T-helper 2 cell treated with Interferon-gamma antibody and Interleukin-4, amounts not matched to agents 5 μg/mL and 100 μg/mL, for 36 hours (primary cell): Measurements from ENCODE around the gene CAB39.
"Not testable (repeated sequence)": the region's sequence is repeated elsewhere in the genome, so short reads cannot be mapped to it uniquely, and the experiment has no call there.

Experiments used
- DNase-seq: peaks from one replicate; pipeline ENCODE4 v3.0.0; 2021; ENCODE audit warnings: low spot score
- H3K27ac Mint-ChIP-seq: one replicate; pipeline ENCODE4 v1.8.0; 2021; ENCODE audit warnings: mild to moderate bottlenecking, mixed read lengths
- H3K27me3 Mint-ChIP-seq: one replicate; pipeline ENCODE4 v1.8.0; 2021; ENCODE audit warnings: low read depth, mixed read lengths
- H3K36me3 Mint-ChIP-seq: one replicate; pipeline ENCODE4 v1.8.0; 2021; ENCODE audit warnings: low read depth, mixed read lengths
- H3K4me1 Mint-ChIP-seq: one replicate; pipeline ENCODE4 v1.8.0; 2021; ENCODE audit warnings: low read depth, mixed read lengths
- H3K4me3 Mint-ChIP-seq: one replicate; pipeline ENCODE4 v1.8.0; 2022; ENCODE audit warnings: mild to moderate bottlenecking, moderate library complexity, mixed read lengths
- H3K9me3 Mint-ChIP-seq: one replicate; pipeline ENCODE4 v1.8.0; 2021; ENCODE audit warnings: mixed read lengths

CAB39 gene

DNA sequence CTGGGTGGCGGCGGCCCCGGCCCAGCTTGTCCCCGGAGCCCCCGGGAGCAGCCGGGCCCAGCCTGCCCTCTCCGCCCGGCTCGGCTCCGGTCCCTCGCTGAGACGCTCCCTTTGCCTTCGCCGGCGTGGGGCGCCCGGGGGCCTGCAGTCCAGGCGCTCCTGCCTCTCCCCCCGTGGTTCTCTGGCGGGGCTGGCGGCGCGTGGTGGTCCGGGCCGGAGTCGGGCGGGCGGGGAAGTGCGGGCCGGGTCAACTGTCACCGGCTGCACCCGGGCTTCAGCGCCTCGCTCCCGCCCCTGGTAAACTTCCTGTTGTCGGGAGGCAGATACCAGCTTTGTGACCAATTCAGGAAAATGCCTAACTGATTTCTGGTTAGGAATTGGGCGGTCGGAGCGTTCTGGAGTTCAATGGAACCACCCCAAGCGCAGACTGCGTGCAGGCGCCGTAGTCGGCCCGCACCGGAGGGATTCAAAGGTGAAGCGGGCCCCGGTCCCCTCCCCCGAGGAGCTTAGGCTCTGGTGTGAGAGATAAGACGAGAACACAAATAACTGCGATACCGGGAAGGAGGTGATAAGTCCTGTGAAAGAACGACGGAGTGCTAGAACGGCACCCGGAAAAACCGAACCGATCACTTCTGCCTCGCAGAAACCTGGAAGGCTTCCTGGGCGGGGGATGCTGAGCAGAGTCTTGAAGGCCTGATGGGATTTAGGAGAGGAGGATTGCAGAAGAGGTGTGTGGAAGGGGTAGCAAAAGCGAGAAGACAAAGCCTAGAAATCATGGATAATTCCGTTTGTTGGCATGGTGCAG is 891 bp downstream of the CAB39 start:
- Mint-ChIP-seq H3K4me1 (peaks cover 36% of the 10 kb centered on the region), H3K27me3 (no peaks in the 10 kb centered on the region)

GRCh38 chr2:230714136-230714480 is 1.5 kb downstream of the CAB39 start:
- Mint-ChIP-seq H3K9me3 (no peaks in the 10 kb centered on the region), H3K4me1 (peaks cover 37% of the 10 kb centered on the region), H3K27ac (peak overlapping the region; percentile 93), H3K4me3 (peak overlapping the region; percentile 97), H3K27me3 (no peaks in the 10 kb centered on the region), H3K36me3 (peaks cover 33% of the 10 kb centered on the region)
- DNase-seq = peak; percentile 47

More for the DNA sequence above, 891 bp downstream of the CAB39 start:
- peak overlapping the region; percentile 97 for H3K4me3 Mint-ChIP-seq
- H3K27ac Mint-ChIP-seq = peak overlapping the region; percentile 93
- no peaks in the 10 kb centered on the region for H3K9me3 Mint-ChIP-seq
- peaks cover 33% of the 10 kb centered on the region for H3K36me3 Mint-ChIP-seq
- peak; percentile 35 for DNase-seq

GRCh38 chr2:230715201-230715600 is 2.6 kb downstream of the CAB39 start:
- Mint-ChIP-seq H3K27me3 (no peaks in the 10 kb centered on the region), H3K4me1 (peaks cover 47% of the 10 kb centered on the region), H3K4me3 (peak overlapping the region; percentile 97), H3K27ac (peak overlapping the region; percentile 82), H3K36me3 (peaks cover 36% of the 10 kb centered on the region), H3K9me3 (no peaks in the 10 kb centered on the region)
- DNase-seq = no peak

DNA sequence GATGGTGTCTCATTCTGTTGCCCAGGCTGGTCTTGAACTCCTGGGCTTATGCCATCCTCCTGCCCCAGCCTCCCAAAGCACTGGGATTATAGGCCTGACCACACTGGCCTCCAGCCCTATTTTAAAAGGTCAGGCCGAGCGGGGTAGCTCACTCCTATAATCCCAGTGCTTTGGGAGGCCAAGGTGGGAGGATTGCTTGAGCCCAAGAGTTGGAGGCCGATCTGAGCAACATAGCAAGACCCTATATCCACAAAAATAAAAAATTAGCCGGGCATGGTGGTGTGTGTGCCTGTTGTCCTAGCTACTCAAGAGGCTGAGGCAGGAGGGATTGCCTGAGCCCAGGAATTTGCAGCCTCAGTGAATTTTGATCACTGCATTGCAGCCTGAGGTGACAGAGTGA is 3.9 kb downstream of the CAB39 start:
- no peak overlapping the region for H3K27ac Mint-ChIP-seq
- H3K27me3 Mint-ChIP-seq = no peaks in the 10 kb centered on the region
- no peak overlapping the region for H3K4me3 Mint-ChIP-seq
- no peak for DNase-seq
- peaks cover 45% of the 10 kb centered on the region for H3K36me3 Mint-ChIP-seq
- H3K4me1 Mint-ChIP-seq = peaks cover 54% of the 10 kb centered on the region
- H3K9me3 Mint-ChIP-seq = no peaks in the 10 kb centered on the region

GRCh38 chr2:230717600-230717999 is 5.0 kb downstream of the CAB39 start:
- H3K4me3 Mint-ChIP-seq = peak overlapping the region; percentile 62
- H3K4me1 Mint-ChIP-seq = peaks cover 61% of the 10 kb centered on the region
- no peak for DNase-seq
- no peaks in the 10 kb centered on the region for H3K27me3 Mint-ChIP-seq
- peaks cover 50% of the 10 kb centered on the region for H3K36me3 Mint-ChIP-seq
- no peaks in the 10 kb centered on the region for H3K9me3 Mint-ChIP-seq
- H3K27ac Mint-ChIP-seq = peak overlapping the region; percentile 38

DNA sequence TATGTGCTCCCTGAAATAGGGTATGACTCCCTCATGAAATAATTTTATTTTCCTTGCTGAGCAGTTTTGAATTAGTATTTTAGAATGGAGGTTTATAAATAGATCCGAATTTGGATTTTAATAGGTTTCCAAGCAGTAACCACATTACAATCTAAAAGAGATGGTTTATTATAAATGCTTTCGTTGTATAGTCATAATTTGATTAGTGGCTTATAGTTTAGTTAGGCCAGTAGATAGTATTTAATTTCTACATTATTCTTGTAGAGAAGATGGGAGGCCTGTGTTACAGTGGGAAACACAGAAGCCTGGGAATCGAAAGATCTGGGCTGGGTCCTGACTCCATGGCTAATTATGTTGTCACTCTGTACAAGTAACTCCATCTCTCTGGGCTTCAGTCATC is 6.7 kb downstream of the CAB39 start:
- Mint-ChIP-seq H3K27me3 (no peaks in the 10 kb centered on the region), H3K36me3 (peaks cover 54% of the 10 kb centered on the region), H3K4me1 (peaks cover 73% of the 10 kb centered on the region), H3K4me3 (no peak overlapping the region), H3K9me3 (no peaks in the 10 kb centered on the region), H3K27ac (no peak overlapping the region)
- DNase-seq = no peak

- no peak for DNase-seq
- H3K27me3 Mint-ChIP-seq = no peaks in the 10 kb centered on the region
- peak overlapping the region; percentile 58 for H3K4me3 Mint-ChIP-seq
- peak overlapping the region; percentile 56 for H3K27ac Mint-ChIP-seq
- H3K4me1 Mint-ChIP-seq = peaks cover 72% of the 10 kb centered on the region
- H3K9me3 Mint-ChIP-seq = no peaks in the 10 kb centered on the region
- peaks cover 55% of the 10 kb centered on the region for H3K36me3 Mint-ChIP-seq
Observed at GRCh38 chr2:230721712-230722111, 9.1 kb downstream of the CAB39 start.

GRCh38 chr2:230722207-230722885 is 9.7 kb downstream of the CAB39 start:
- Mint-ChIP-seq H3K27me3 (no peaks in the 10 kb centered on the region), H3K9me3 (no peaks in the 10 kb centered on the region), H3K36me3 (peaks cover 52% of the 10 kb centered on the region), H3K4me3 (peak overlapping the region; percentile 58), H3K4me1 (peaks cover 69% of the 10 kb centered on the region), H3K27ac (peak overlapping the region; percentile 10)
- no peak for DNase-seq

- Mint-ChIP-seq H3K27me3 (no peaks in the 10 kb centered on the region), H3K4me1 (peaks cover 59% of the 10 kb centered on the region), H3K36me3 (peaks cover 49% of the 10 kb centered on the region), H3K9me3 (no peaks in the 10 kb centered on the region), H3K4me3 (peak overlapping the region; percentile 76), H3K27ac (peak overlapping the region; percentile 69)
- DNase-seq = no peak
Observed at GRCh38 chr2:230723363-230723762, 10.7 kb downstream of the CAB39 start.

- Mint-ChIP-seq H3K36me3 (peaks cover 54% of the 10 kb centered on the region), H3K4me1 (peaks cover 54% of the 10 kb centered on the region)
- H3K9me3 Mint-ChIP-seq, H3K27me3 Mint-ChIP-seq, H3K4me3 Mint-ChIP-seq, H3K27ac Mint-ChIP-seq, DNase-seq: not testable (repeated sequence)
Observed at GRCh38 chr2:230724957-230725356, 12.3 kb downstream of the CAB39 start.

DNA sequence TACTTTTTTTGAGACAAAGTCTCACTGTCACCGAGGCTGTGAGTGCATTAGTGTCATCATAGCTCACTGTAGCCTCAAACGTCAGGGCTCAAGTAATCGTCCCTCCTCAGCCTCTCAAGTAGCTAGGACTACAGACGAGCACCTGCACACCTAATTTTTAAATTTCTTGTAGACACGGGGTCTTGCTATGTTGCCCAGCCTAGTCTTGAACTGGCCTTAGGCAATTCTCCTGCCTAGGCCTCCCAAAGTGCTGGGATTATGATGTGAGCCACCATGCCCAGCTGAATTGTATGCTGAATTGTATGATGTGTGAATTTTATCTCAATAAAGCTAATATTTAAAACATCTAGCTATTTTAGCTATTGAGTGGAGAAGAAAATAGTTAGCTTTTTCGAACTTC is 18.9 kb downstream of the CAB39 start:
- Mint-ChIP-seq H3K4me1 (peaks cover 47% of the 10 kb centered on the region), H3K27me3 (no peaks in the 10 kb centered on the region)

GRCh38 chr2:230732914-230733401 is 20.3 kb downstream of the CAB39 start:
- H3K27ac Mint-ChIP-seq = peak overlapping the region; percentile 6
- H3K4me3 Mint-ChIP-seq = no peak overlapping the region

More for the DNA sequence above, 18.9 kb downstream of the CAB39 start:
- no peaks in the 10 kb centered on the region for H3K9me3 Mint-ChIP-seq
- H3K27ac Mint-ChIP-seq = no peak overlapping the region
- no peak overlapping the region for H3K4me3 Mint-ChIP-seq
- H3K36me3 Mint-ChIP-seq = peaks cover 40% of the 10 kb centered on the region
- DNase-seq = no peak

DNA sequence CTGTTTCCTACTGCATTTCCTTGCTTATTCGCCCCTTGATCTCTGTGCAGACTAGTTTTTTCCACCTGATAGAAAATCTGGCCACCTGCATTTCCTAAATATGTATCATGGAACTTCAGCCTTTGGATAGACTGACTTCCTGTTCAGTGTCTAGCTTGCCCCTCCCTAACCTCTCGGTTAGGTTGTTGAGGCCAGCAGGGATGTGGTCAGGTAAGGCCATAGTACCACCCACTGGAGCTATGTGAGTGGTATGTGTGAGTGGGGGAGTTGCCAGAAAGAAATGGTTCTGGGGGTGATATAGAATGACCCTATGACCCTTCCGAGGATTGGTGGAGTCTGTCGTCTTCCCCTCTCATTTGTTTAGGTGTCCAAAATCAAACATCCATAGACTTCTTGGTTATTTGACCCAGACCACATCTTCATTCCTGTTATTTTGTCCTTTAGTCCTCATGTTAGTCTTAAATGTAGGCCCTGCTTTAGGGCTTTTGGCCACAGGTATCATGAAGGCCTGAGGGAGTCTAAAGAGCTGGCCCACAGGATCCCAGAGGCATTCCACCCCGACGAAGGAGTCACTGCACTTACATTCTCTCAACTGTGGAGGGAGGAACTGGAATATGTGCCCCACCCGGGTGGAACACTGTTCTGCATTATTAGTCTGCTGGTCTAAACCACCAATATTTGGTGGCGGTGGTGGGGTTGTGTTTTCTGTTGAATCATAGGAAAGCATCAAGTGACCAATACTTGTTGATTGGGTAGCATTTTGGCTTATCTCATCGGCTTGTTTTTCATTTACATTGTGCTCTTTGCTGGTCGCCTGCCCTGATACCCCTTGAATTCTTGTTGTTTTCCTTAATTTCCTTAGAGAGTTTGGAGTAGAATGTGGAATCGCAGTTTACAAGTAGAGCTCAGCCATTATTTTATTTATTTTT is 21.9 kb downstream of the CAB39 start:
- H3K4me3 Mint-ChIP-seq = peak overlapping the region; percentile 50
- no peaks in the 10 kb centered on the region for H3K27me3 Mint-ChIP-seq
- H3K9me3 Mint-ChIP-seq = no peaks in the 10 kb centered on the region
- peaks cover 63% of the 10 kb centered on the region for H3K4me1 Mint-ChIP-seq
- H3K27ac Mint-ChIP-seq = peak overlapping the region; percentile 50
- peaks cover 35% of the 10 kb centered on the region for H3K36me3 Mint-ChIP-seq
- no peak for DNase-seq

More at GRCh38 chr2:230732914-230733401, 20.3 kb downstream of the CAB39 start:
- no peak for DNase-seq
- peaks cover 37% of the 10 kb centered on the region for H3K36me3 Mint-ChIP-seq
- no peaks in the 10 kb centered on the region for H3K9me3 Mint-ChIP-seq
- peaks cover 57% of the 10 kb centered on the region for H3K4me1 Mint-ChIP-seq
- no peaks in the 10 kb centered on the region for H3K27me3 Mint-ChIP-seq
